ENCODE results near the gene BDKRB2. TPM values are rescaled to one million over a fixed set of nuclear protein-coding genes. Genes with fewer than 3 reads are reported as not detected.

BDKRB2 gene
- total and polyA plus RNA-seq, 2 of the 8 experiments (the other 6 are each of a cell fraction or from before 2014, with no cell fraction given) = 0.13 to 0.21 TPM

- no peak for TF ChIP-seq POLR2A (IDR thresholded peaks at IDR 0.05; ENCODE audit: control extremely low read depth in 1 of 2, low read depth in 2 of 2, low read length in 2 of 2)
- no peak for TF ChIP-seq NANOG (IDR thresholded peaks at IDR 0.05; ENCODE audit: insufficient read depth, low read depth, low read length, poor library complexity, severe bottlenecking)
- no peak for TF ChIP-seq YY1 (IDR thresholded peaks at IDR 0.05; ENCODE audit: low read depth, low read length)
- TF ChIP-seq, protein P1, sequence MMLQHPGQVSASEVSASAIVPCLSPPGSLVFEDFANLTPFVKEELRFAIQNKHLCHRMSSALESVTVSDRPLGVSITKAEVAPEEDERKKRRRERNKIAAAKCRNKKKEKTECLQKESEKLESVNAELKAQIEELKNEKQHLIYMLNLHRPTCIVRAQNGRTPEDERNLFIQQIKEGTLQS (IDR thresholded peaks at IDR 0.05; ENCODE audit: insufficient read depth, low read depth, low read length) = no peak
These were observed 4.1 kb downstream of the BDKRB2 start (continued) for GRCh38 chr14:96208739-96209138.

All from H1 (cell line).